A673 (cell line): ENCODE data around the gene CFAP58.

Experiments used
- CTCF ChIP-seq: fragments of 300-800, 200-600 bp; sonication (generic); conservative IDR thresholded peaks from 2 replicates; pipeline ENCODE4 v1.5.1; 2017; ENCODE audit warnings: low read depth, mild to moderate bottlenecking, antibody characterized with exemption, low read length, moderate library complexity, mixed read lengths
- EZH2 ChIP-seq: fragments of 200-600 bp; sonication (generic); IDR thresholded peaks from 2 replicates; pipeline ENCODE4 v1.6.1; 2017; ENCODE audit warnings: borderline replicate concordance, low read depth, mild to moderate bottlenecking, mixed read lengths, antibody characterized with exemption, low read length; ENCODE audit not compliant: poor library complexity, severe bottlenecking

GRCh38 chr10:104479906-104480593 is 126.4 kb downstream of the CFAP58 start:
- TF ChIP-seq CTCF (no peak), EZH2 (no peak)
